Prostate gland (tissue), 2 donors: ENCODE results near the gene CCSER2.

Experiments
- POLR2A ChIP-seq: fragments of 450-650 bp; IDR thresholded peaks from one replicate; pipeline ENCODE4 v1.6.1; 2016; ENCODE audit warnings: antibody characterized with exemption, mild to moderate bottlenecking
- POLR2AphosphoS5 ChIP-seq: sonication (generic); formaldehyde crosslinking; IDR thresholded peaks from one replicate; pipeline ENCODE4 v1.6.1; 2017; ENCODE audit warnings: antibody characterized with exemption
- TF ChIP-seq, protein P1 (sequence below), 4 experiments: fragments of 200-600 bp in 2 of 4; fragments of 450-650 bp in 2 of 4; sonication (generic) in 2 of 4; IDR thresholded peaks; 1 replicate in 3 of 4; 2 replicates in 1 of 4; pipeline ENCODE4 v1.5.1; 2016 to 2019; ENCODE audit warnings: antibody characterized with exemption in 4 of 4, mild to moderate bottlenecking in 2 of 4, moderate library complexity in 2 of 4

DNA sequence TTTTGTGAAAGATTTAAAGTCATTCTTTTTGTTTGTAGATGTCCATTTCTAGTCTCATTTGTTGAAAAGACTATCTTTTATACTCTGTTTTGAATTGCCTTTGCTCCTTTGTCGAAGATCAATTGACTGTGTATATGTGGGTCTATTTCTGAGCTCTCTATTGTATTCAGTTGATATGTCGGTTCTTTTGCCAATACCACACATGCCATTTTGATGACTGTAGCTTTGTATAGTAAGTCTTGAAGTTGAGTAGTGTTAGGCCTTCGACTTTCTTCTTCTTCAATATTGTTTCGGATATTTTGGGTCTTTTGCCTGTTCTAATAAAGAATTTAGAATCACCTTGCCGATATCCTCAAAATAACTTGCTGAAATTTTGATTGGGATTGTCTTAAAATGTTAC lies 104.5 kb downstream of the CCSER2 start:
- TF ChIP-seq, protein P1, sequence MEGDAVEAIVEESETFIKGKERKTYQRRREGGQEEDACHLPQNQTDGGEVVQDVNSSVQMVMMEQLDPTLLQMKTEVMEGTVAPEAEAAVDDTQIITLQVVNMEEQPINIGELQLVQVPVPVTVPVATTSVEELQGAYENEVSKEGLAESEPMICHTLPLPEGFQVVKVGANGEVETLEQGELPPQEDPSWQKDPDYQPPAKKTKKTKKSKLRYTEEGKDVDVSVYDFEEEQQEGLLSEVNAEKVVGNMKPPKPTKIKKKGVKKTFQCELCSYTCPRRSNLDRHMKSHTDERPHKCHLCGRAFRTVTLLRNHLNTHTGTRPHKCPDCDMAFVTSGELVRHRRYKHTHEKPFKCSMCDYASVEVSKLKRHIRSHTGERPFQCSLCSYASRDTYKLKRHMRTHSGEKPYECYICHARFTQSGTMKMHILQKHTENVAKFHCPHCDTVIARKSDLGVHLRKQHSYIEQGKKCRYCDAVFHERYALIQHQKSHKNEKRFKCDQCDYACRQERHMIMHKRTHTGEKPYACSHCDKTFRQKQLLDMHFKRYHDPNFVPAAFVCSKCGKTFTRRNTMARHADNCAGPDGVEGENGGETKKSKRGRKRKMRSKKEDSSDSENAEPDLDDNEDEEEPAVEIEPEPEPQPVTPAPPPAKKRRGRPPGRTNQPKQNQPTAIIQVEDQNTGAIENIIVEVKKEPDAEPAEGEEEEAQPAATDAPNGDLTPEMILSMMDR (IDR thresholded peaks at IDR 0.05) = no peak
- no peak for TF ChIP-seq POLR2A
- no peak for TF ChIP-seq POLR2AphosphoS5
